NB4 (cell line): ENCODE results near the gene RPS6KA2.

Experiments
- POLR2A ChIP-seq: IDR thresholded peaks from 2 replicates; pipeline ENCODE4 v1.6.1; 2011; ENCODE audit warnings: mild to moderate bottlenecking; ENCODE audit not compliant: insufficient read length; ENCODE audit errors: extremely low read depth
- TF ChIP-seq, protein P1 (sequence below): IDR thresholded peaks from one replicate; pipeline ENCODE4 v1.5.1; 2012; ENCODE audit warnings: low read depth, low read length

DNA sequence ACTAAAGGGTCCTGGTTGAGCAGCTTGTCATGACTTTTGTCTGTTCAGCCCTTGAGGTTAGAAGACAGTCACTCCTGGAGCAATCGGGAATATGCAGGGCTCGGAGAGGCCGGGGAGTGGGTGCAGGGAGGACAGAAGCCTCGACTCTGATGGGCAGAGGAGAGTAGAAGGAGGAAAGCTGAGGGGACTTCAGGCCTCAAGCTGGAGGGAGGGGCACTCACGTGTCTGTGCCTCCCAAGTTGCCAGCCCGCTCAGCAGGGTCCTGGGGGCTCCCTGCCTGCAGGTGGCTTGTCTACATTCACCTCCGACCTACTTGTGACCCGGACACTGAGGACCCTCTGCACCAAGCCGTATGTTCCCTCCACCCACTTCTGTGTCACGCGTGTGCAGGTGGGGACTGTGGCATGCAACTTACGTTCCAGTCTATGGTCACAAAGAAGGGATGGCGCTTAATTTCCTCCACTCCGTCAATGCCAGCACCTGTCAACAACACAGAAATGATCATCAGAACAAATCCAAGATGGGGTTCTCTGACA is 157.6 kb downstream of the RPS6KA2 start:
- TF ChIP-seq, protein P1, sequence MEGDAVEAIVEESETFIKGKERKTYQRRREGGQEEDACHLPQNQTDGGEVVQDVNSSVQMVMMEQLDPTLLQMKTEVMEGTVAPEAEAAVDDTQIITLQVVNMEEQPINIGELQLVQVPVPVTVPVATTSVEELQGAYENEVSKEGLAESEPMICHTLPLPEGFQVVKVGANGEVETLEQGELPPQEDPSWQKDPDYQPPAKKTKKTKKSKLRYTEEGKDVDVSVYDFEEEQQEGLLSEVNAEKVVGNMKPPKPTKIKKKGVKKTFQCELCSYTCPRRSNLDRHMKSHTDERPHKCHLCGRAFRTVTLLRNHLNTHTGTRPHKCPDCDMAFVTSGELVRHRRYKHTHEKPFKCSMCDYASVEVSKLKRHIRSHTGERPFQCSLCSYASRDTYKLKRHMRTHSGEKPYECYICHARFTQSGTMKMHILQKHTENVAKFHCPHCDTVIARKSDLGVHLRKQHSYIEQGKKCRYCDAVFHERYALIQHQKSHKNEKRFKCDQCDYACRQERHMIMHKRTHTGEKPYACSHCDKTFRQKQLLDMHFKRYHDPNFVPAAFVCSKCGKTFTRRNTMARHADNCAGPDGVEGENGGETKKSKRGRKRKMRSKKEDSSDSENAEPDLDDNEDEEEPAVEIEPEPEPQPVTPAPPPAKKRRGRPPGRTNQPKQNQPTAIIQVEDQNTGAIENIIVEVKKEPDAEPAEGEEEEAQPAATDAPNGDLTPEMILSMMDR = no peak
- no peak for TF ChIP-seq POLR2A
